Measurements from ENCODE around the gene MRRF. TPM values are rescaled to one million over a fixed set of nuclear protein-coding genes. Genes with fewer than 3 reads are reported as not detected.
"Not testable (repeated sequence)": the region's sequence is repeated elsewhere in the genome, so short reads cannot be mapped to it uniquely, and the experiment has no call there.

The MRRF gene
- total RNA-seq, 1 experiment from 2014 or later = 42.3 TPM

DNA sequence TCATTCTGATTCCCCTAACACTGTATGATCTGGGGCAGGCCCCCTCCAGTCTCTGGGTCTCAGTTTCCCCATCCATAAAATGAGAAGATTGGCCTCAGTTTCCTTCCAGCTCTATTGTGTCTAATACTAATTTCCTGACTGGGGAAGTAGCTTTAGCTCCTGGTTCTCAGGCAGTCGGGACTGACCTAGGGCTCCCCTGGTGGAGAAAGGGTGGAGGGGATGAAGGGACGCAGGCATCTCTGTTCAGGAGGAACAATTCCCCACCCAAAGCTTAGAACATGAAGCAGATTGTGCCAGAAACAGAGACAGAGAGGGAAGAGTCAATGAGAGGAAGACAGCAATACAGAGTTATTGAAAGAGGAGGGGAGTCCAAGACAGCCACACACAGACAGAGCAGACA is 91.9 kb downstream of the MRRF start:
- TF ChIP-seq, protein P1, sequence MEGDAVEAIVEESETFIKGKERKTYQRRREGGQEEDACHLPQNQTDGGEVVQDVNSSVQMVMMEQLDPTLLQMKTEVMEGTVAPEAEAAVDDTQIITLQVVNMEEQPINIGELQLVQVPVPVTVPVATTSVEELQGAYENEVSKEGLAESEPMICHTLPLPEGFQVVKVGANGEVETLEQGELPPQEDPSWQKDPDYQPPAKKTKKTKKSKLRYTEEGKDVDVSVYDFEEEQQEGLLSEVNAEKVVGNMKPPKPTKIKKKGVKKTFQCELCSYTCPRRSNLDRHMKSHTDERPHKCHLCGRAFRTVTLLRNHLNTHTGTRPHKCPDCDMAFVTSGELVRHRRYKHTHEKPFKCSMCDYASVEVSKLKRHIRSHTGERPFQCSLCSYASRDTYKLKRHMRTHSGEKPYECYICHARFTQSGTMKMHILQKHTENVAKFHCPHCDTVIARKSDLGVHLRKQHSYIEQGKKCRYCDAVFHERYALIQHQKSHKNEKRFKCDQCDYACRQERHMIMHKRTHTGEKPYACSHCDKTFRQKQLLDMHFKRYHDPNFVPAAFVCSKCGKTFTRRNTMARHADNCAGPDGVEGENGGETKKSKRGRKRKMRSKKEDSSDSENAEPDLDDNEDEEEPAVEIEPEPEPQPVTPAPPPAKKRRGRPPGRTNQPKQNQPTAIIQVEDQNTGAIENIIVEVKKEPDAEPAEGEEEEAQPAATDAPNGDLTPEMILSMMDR (IDR thresholded peaks at IDR 0.05) = peak; percentile 30; the same call in 1 of the 2 replicates
- TF ChIP-seq TP53 (CRISPR knock-in tag; IDR thresholded peaks at IDR 0.05) = no peak
- ATAC-seq (peak; percentile 96), DNase-seq (ENCODE audit: low spot score) (peak; percentile 55)
- Mint-ChIP-seq H3K27me3 (ENCODE audit: low read depth) (peaks cover 12% of the 10 kb centered on the region; the same call in 1 of the 2 replicates), H3K27ac (no peak overlapping the region), H3K4me1 (peaks cover 4% of the 10 kb centered on the region; the same call in 1 of the 2 replicates), H3K36me3 (0 out of 2 replicates have a peak, but pooled peaks cover 3% of the 10 kb centered on the region), H3K4me3 (no peak overlapping the region), H3K9me3 (peaks cover 16% of the 10 kb centered on the region)
- ChIA-PET POLR2A (no interaction called here), CTCF (interaction anchor here (0.5 to 2.5 kb wide), 49 partner anchors 8 to 479 kb away, joined by 3 to 33 read pairs (median 4); partner anchors contain the start of genes MRRF, PDCL, PTGS1 and RBM18)

- Mint-ChIP-seq H3K36me3 (no peaks in the 10 kb centered on the region), H3K27ac (no peak overlapping the region), H3K4me3 (no peak overlapping the region), H3K27me3 (ENCODE audit: low read depth) (peaks cover 11% of the 10 kb centered on the region), H3K9me3 (peaks cover 11% of the 10 kb centered on the region), H3K4me1 (no peaks in the 10 kb centered on the region)
- no peak for TF ChIP-seq E2F1 (CRISPR knock-in tag; IDR thresholded peaks at IDR 0.05)
- no peak for TF ChIP-seq HMGXB4 (CRISPR knock-in tag; IDR thresholded peaks at IDR 0.05)
- no peak for TF ChIP-seq GABPB1 (CRISPR knock-in tag; IDR thresholded peaks at IDR 0.05)
- TF ChIP-seq RELA (CRISPR knock-in tag; IDR thresholded peaks at IDR 0.05; ENCODE audit: borderline replicate concordance) = no peak
- TF ChIP-seq, protein P2, sequence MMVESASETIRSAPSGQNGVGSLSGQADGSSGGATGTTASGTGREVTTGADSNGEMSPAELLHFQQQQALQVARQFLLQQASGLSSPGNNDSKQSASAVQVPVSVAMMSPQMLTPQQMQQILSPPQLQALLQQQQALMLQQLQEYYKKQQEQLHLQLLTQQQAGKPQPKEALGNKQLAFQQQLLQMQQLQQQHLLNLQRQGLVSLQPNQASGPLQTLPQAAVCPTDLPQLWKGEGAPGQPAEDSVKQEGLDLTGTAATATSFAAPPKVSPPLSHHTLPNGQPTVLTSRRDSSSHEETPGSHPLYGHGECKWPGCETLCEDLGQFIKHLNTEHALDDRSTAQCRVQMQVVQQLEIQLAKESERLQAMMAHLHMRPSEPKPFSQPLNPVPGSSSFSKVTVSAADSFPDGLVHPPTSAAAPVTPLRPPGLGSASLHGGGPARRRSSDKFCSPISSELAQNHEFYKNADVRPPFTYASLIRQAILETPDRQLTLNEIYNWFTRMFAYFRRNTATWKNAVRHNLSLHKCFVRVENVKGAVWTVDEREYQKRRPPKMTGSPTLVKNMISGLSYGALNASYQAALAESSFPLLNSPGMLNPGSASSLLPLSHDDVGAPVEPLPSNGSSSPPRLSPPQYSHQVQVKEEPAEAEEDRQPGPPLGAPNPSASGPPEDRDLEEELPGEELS (CRISPR knock-in tag; IDR thresholded peaks at IDR 0.05) = no peak
- ATAC-seq (no peak), DNase-seq (ENCODE audit: low spot score) (no peak)
- CTCF ChIA-PET = interaction anchor here (0.6 to 1.1 kb wide), 2 partner anchors 10 to 22 kb away, joined by 4 to 5 read pairs; no protein-coding TSS in a partner anchor
- POLR2A ChIA-PET = no interaction called here
These were observed 96.2 kb downstream of the MRRF start for GRCh38 chr9:122360891-122361290.

GRCh38 chr9:122363131-122363530 is 98.4 kb downstream of the MRRF start:
- H3K27me3 Mint-ChIP-seq (ENCODE audit: low read depth); POLR2A ChIA-PET; DNase-seq (ENCODE audit: low spot score); H3K36me3 Mint-ChIP-seq; H3K9me3 Mint-ChIP-seq; ATAC-seq; H3K4me3 Mint-ChIP-seq; H3K27ac Mint-ChIP-seq; H3K4me1 Mint-ChIP-seq: not testable (repeated sequence)
- CTCF ChIA-PET = interaction anchor here (1.0 to 1.7 kb wide), 3 partner anchors 13 to 264 kb away, joined by 4 to 6 read pairs (median 6); no protein-coding TSS in a partner anchor

DNA sequence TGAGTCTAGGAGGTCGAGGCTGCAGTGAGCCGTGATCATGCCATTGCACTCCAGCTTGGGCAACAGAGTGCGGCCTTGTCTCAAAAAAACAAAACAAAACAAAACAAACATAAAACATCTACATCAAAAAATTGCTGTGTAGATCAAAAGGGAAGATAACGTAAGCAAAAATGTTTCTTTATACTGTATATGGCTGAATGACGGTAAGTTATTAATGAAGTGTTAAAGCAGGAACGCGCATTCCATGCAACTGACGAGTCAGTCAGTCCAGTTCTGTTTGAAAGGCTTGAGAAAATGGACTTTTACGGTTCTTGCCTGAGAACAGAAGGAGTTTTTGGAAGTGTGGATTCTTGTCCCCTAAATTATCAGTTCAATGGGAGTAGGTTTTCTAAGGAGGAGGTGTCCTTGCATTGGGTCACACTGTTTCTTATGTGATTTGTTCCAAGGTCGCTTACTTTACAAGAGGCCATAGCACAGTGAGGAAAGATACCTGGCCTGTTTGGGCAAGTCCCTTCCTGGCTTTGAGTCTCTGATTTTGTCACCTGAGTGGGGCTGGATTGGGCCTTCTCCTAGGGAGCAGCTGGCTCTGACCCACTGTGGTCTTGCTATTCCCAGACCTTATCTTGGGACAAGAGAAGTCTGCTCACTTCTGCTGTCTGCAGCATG is 99.6 kb downstream of the MRRF start:
- ChIA-PET POLR2A (no interaction called here), CTCF (interaction anchor here (0.9 to 1.4 kb wide), 2 partner anchors 8 to 88 kb away, joined by 3 to 4 read pairs; no protein-coding TSS in a partner anchor)
- DNase-seq (ENCODE audit: low spot score) = no peak
- Mint-ChIP-seq H3K27ac (no peak overlapping the region), H3K9me3 (peaks cover 2% of the 10 kb centered on the region), H3K4me1 (no peaks in the 10 kb centered on the region), H3K27me3 (ENCODE audit: low read depth) (peaks cover 17% of the 10 kb centered on the region), H3K4me3 (no peak overlapping the region), H3K36me3 (no peaks in the 10 kb centered on the region)
- ATAC-seq = no peak
- no peak for TF ChIP-seq MXD4 (CRISPR knock-in tag; IDR thresholded peaks at IDR 0.05; ENCODE audit: borderline replicate concordance)
- TF ChIP-seq ZNF263 (CRISPR knock-in tag; IDR thresholded peaks at IDR 0.05; ENCODE audit: low read depth) = no peak
- no peak for TF ChIP-seq NFE2L1 (CRISPR knock-in tag; IDR thresholded peaks at IDR 0.05)
- no peak for TF ChIP-seq ZNF423 (CRISPR knock-in tag; IDR thresholded peaks at IDR 0.05)
- TF ChIP-seq, protein P3, sequence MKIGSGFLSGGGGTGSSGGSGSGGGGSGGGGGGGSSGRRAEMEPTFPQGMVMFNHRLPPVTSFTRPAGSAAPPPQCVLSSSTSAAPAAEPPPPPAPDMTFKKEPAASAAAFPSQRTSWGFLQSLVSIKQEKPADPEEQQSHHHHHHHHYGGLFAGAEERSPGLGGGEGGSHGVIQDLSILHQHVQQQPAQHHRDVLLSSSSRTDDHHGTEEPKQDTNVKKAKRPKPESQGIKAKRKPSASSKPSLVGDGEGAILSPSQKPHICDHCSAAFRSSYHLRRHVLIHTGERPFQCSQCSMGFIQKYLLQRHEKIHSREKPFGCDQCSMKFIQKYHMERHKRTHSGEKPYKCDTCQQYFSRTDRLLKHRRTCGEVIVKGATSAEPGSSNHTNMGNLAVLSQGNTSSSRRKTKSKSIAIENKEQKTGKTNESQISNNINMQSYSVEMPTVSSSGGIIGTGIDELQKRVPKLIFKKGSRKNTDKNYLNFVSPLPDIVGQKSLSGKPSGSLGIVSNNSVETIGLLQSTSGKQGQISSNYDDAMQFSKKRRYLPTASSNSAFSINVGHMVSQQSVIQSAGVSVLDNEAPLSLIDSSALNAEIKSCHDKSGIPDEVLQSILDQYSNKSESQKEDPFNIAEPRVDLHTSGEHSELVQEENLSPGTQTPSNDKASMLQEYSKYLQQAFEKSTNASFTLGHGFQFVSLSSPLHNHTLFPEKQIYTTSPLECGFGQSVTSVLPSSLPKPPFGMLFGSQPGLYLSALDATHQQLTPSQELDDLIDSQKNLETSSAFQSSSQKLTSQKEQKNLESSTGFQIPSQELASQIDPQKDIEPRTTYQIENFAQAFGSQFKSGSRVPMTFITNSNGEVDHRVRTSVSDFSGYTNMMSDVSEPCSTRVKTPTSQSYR (CRISPR knock-in tag; IDR thresholded peaks at IDR 0.05) = no peak
- TF ChIP-seq JUN (CRISPR knock-in tag; IDR thresholded peaks at IDR 0.05) = no peak
- no peak for TF ChIP-seq ZNF219 (CRISPR knock-in tag; IDR thresholded peaks at IDR 0.05; ENCODE audit: borderline replicate concordance)
- no peak for TF ChIP-seq NFATC4 (CRISPR knock-in tag; IDR thresholded peaks at IDR 0.05)
